WTC11 (cell line): ENCODE data around the gene C13orf46. TPM values are rescaled to one million over a fixed set of nuclear protein-coding genes. Genes with fewer than 3 reads are reported as not detected.

Source experiments
- ATAC-seq: fragments of 200-7000 bp; cut with Tn5 transposase; 2 replicates; pipeline ENCODE4 v1.10.0; 2021; ENCODE audit warnings: mild to moderate bottlenecking, moderate library complexity
- CTCF ChIA-PET: fragments of 300-600 bp; sonication (Branson Sonifier 250); formaldehyde crosslinking; loops from one replicate; lab custom pipeline; 2021; ENCODE audit warnings: antibody characterized with exemption; lab: Charles Lee
- POLR2A ChIA-PET: fragments of 350-600 bp; sonication (Branson Sonifier 250); formaldehyde crosslinking; loops from one replicate; lab custom pipeline; 2021; ENCODE audit warnings: antibody characterized with exemption; lab: Charles Lee
- DNase-seq: peaks from one replicate; pipeline ENCODE4 v3.0.0; 2021; ENCODE audit warnings: low spot score
- H3K27ac Mint-ChIP-seq: 2 replicates; pipeline ENCODE4 v1.8.0; 2021; ENCODE audit warnings: mixed read lengths
- H3K27me3 Mint-ChIP-seq: 2 replicates; pipeline ENCODE4 v1.8.0; 2021; ENCODE audit warnings: low read depth, mild to moderate bottlenecking, moderate library complexity, mixed read lengths
- H3K36me3 Mint-ChIP-seq: 2 replicates; pipeline ENCODE4 v1.8.0; 2021; ENCODE audit warnings: mixed read lengths
- H3K4me1 Mint-ChIP-seq: 2 replicates; pipeline ENCODE4 v1.8.0; 2022; ENCODE audit warnings: mixed read lengths
- H3K4me3 Mint-ChIP-seq: 2 replicates; pipeline ENCODE4 v1.8.0; 2021; ENCODE audit warnings: mild to moderate bottlenecking, moderate library complexity, mixed read lengths
- H3K9me3 Mint-ChIP-seq: 2 replicates; pipeline ENCODE4 v1.8.0; 2021; ENCODE audit warnings: mixed read lengths
- AFF4 ChIP-seq: sonication (generic); formaldehyde crosslinking; IDR thresholded peaks from 2 replicates; pipeline ENCODE4 v1.8.1; 2023; ENCODE audit warnings: mild to moderate bottlenecking, missing genetic modification reagents, borderline replicate concordance
- CBFB ChIP-seq: sonication (generic); formaldehyde crosslinking; IDR thresholded peaks from 2 replicates; pipeline ENCODE4 v1.8.1; 2022; ENCODE audit warnings: mild to moderate bottlenecking, low read depth, missing genetic modification reagents
- CREB1 ChIP-seq: sonication (generic); formaldehyde crosslinking; IDR thresholded peaks from 2 replicates; pipeline ENCODE4 v1.8.0; 2023; ENCODE audit warnings: mild to moderate bottlenecking, missing genetic modification reagents
- ELF4 ChIP-seq: sonication (generic); formaldehyde crosslinking; IDR thresholded peaks from 2 replicates; pipeline ENCODE4 v1.8.1; 2022; ENCODE audit warnings: low read depth, mild to moderate bottlenecking, moderate library complexity, missing genetic modification reagents
- ERG ChIP-seq: fragments of 250-450 bp; sonication (Bioruptor Pico); IDR thresholded peaks from 2 replicates; pipeline ENCODE4 v1.8.0; 2021; ENCODE audit warnings: mild to moderate bottlenecking
- FOXK1 ChIP-seq: sonication (generic); formaldehyde crosslinking; IDR thresholded peaks from 2 replicates; pipeline ENCODE4 v1.8.0; 2022; ENCODE audit warnings: mild to moderate bottlenecking, moderate library complexity, missing genetic modification reagents
- FOXP1 ChIP-seq: sonication (generic); formaldehyde crosslinking; IDR thresholded peaks from 2 replicates; pipeline ENCODE4 v1.8.0; 2022; ENCODE audit warnings: missing genetic modification reagents, mild to moderate bottlenecking, moderate library complexity, borderline replicate concordance
- GTF2I ChIP-seq: fragments of 250-450 bp; sonication (Bioruptor Pico); conservative IDR thresholded peaks from 2 replicates; pipeline ENCODE4 v1.4.0; 2021; ENCODE audit warnings: mild to moderate bottlenecking
- IRF2 ChIP-seq: sonication (generic); formaldehyde crosslinking; IDR thresholded peaks from 2 replicates; pipeline ENCODE4 v1.8.0; 2022; ENCODE audit warnings: low read depth, missing genetic modification reagents, borderline replicate concordance
- KAT7 ChIP-seq: sonication (generic); formaldehyde crosslinking; IDR thresholded peaks from 2 replicates; pipeline ENCODE4 v1.8.1; 2023; ENCODE audit warnings: missing genetic modification reagents, mild to moderate bottlenecking, borderline replicate concordance
- MAX ChIP-seq: sonication (generic); formaldehyde crosslinking; IDR thresholded peaks from 2 replicates; pipeline ENCODE4 v1.8.0; 2022; ENCODE audit warnings: mild to moderate bottlenecking, missing genetic modification reagents
- MYBL2 ChIP-seq: sonication (generic); formaldehyde crosslinking; IDR thresholded peaks from 2 replicates; pipeline ENCODE4 v1.8.1; 2023; ENCODE audit warnings: mild to moderate bottlenecking, moderate library complexity, missing genetic modification reagents
- NFATC4 ChIP-seq: fragments of 250-450 bp; sonication (Bioruptor Pico); IDR thresholded peaks from 2 replicates; pipeline ENCODE4 v1.9.0; 2021; ENCODE audit warnings: mild to moderate bottlenecking
- OVOL2 ChIP-seq: fragments of 250-450 bp; sonication (Bioruptor Pico); IDR thresholded peaks from 2 replicates; pipeline ENCODE4 v1.9.0; 2021; ENCODE audit warnings: mild to moderate bottlenecking, borderline replicate concordance
- PRRX2 ChIP-seq: fragments of 250-450 bp; sonication (Bioruptor Pico); IDR thresholded peaks from 2 replicates; pipeline ENCODE4 v1.8.0; 2021; ENCODE audit warnings: mild to moderate bottlenecking
- SMAD3 ChIP-seq: sonication (generic); formaldehyde crosslinking; IDR thresholded peaks from 2 replicates; pipeline ENCODE4 v1.8.0; 2022; ENCODE audit warnings: missing genetic modification reagents, mild to moderate bottlenecking, borderline replicate concordance
- SP1 ChIP-seq: sonication (generic); formaldehyde crosslinking; conservative IDR thresholded peaks from 2 replicates; pipeline ENCODE4 v1.8.1; 2022; ENCODE audit warnings: missing genetic modification reagents
- STAT6 ChIP-seq: sonication (generic); formaldehyde crosslinking; conservative IDR thresholded peaks from 2 replicates; pipeline ENCODE4 v1.8.1; 2023; ENCODE audit warnings: mild to moderate bottlenecking, low read depth, missing genetic modification reagents, moderate library complexity
- TEAD1 ChIP-seq: sonication (generic); formaldehyde crosslinking; IDR thresholded peaks from 2 replicates; pipeline ENCODE4 v1.8.0; 2022; ENCODE audit warnings: mild to moderate bottlenecking, missing genetic modification reagents
- TP53 ChIP-seq: sonication (generic); formaldehyde crosslinking; IDR thresholded peaks from 2 replicates; pipeline ENCODE4 v1.8.1; 2023; ENCODE audit warnings: mild to moderate bottlenecking, missing genetic modification reagents
- ZMAT4 ChIP-seq: fragments of 250-450 bp; sonication (Bioruptor Pico); IDR thresholded peaks from 2 replicates; pipeline ENCODE4 v1.9.0; 2021; ENCODE audit warnings: mild to moderate bottlenecking
- ZNF121 ChIP-seq: sonication (generic); formaldehyde crosslinking; IDR thresholded peaks from 2 replicates; pipeline ENCODE4 v1.8.0; 2023; ENCODE audit warnings: missing genetic modification reagents
- ZNF138 ChIP-seq: sonication (generic); formaldehyde crosslinking; conservative IDR thresholded peaks from 2 replicates; pipeline ENCODE4 v1.8.1; 2022; ENCODE audit warnings: mild to moderate bottlenecking, moderate library complexity, missing genetic modification reagents
- ZNF263 ChIP-seq: sonication (generic); formaldehyde crosslinking; IDR thresholded peaks from 2 replicates; pipeline ENCODE4 v1.8.1; 2022; ENCODE audit warnings: low read depth, mild to moderate bottlenecking, moderate library complexity, missing genetic modification reagents
- ZNF416 ChIP-seq: fragments of 250-450 bp; sonication (Bioruptor Pico); IDR thresholded peaks from 2 replicates; pipeline ENCODE4 v1.9.0; 2021; ENCODE audit warnings: mild to moderate bottlenecking, inconsistent platforms
- ZNF671 ChIP-seq: fragments of 250-450 bp; sonication (Bioruptor Pico); IDR thresholded peaks from 2 replicates; pipeline ENCODE4 v1.8.0; 2021; ENCODE audit warnings: mild to moderate bottlenecking
- total RNA-seq: library from RNA; stranded (reverse); gene quantifications from 3 replicates; pipeline ENCODE4 v1.2.3, GENCODE V29; 2021

Gene C13orf46
- total RNA-seq, 1 experiment from 2014 or later: 0.50 TPM

GRCh38 chr13:113955235-113955634 lies 18.6 kb downstream of the C13orf46 start:
- CTCF ChIA-PET: no interaction called here
- Mint-ChIP-seq H3K4me3 (no peak overlapping the region), H3K27ac (no peak overlapping the region), H3K36me3 (peaks cover 40% of the 10 kb centered on the region), H3K27me3 (peaks cover 17% of the 10 kb centered on the region), H3K4me1 (no peaks in the 10 kb centered on the region), H3K9me3 (peaks cover 44% of the 10 kb centered on the region)
- ATAC-seq (no peak), DNase-seq (no peak)
- no peak for TF ChIP-seq NFATC4
- no peak for TF ChIP-seq ZNF121 (CRISPR knock-in tag)
- TF ChIP-seq TEAD1 (CRISPR knock-in tag): no peak
- no peak for TF ChIP-seq ELF4 (CRISPR knock-in tag)
- no peak for TF ChIP-seq STAT6
- TF ChIP-seq OVOL2 (CRISPR knock-in tag): no peak
- TF ChIP-seq CBFB (CRISPR knock-in tag): no peak
- TF ChIP-seq MYBL2 (CRISPR knock-in tag): no peak
- TF ChIP-seq SMAD3 (CRISPR knock-in tag): no peak
- no peak for TF ChIP-seq IRF2
- TF ChIP-seq SP1 (CRISPR knock-in tag): no peak
- POLR2A ChIA-PET: no interaction called here

- peaks cover 13% of the 10 kb centered on the region for H3K27me3 Mint-ChIP-seq
- no peak for DNase-seq
- ChIA-PET POLR2A (no interaction called here), CTCF (no interaction called here)
- H3K4me3 Mint-ChIP-seq: no peak overlapping the region
- TF ChIP-seq MAX (no peak), ZNF263 (CRISPR knock-in tag) (peak; percentile 35; the same call in 1 of the 2 replicates)
- TF ChIP-seq, all 79 proteins: peak for 1
- no peak for ATAC-seq
- peaks cover 37% of the 10 kb centered on the region for H3K9me3 Mint-ChIP-seq
- H3K27ac Mint-ChIP-seq: no peak overlapping the region
- H3K4me1 Mint-ChIP-seq: no peaks in the 10 kb centered on the region
- peaks cover 32% of the 10 kb centered on the region for H3K36me3 Mint-ChIP-seq
These were observed 19.6 kb downstream of the C13orf46 start for GRCh38 chr13:113954046-113954835.

- CTCF ChIA-PET: interaction anchor here (0.7 kb wide), 1 partner anchor 99 kb away, joined by 4 read pairs; no protein-coding TSS in a partner anchor
- H3K4me1 Mint-ChIP-seq: no peaks in the 10 kb centered on the region
- H3K27ac Mint-ChIP-seq: no peak overlapping the region
- H3K4me3 Mint-ChIP-seq: no peak overlapping the region
- POLR2A ChIA-PET: no interaction called here
- peaks cover 9% of the 10 kb centered on the region for H3K27me3 Mint-ChIP-seq
- DNase-seq (no peak), ATAC-seq (no peak)
- peaks cover 27% of the 10 kb centered on the region for H3K36me3 Mint-ChIP-seq
- peaks cover 31% of the 10 kb centered on the region for H3K9me3 Mint-ChIP-seq
- no peak for TF ChIP-seq FOXP1 (CRISPR knock-in tag)
- no peak for TF ChIP-seq CBFB (CRISPR knock-in tag)
- TF ChIP-seq ZNF138: no peak
- no peak for TF ChIP-seq ZNF416 (CRISPR knock-in tag)
- no peak for TF ChIP-seq ERG
- no peak for TF ChIP-seq ZNF671 (CRISPR knock-in tag)
- no peak for TF ChIP-seq AFF4 (CRISPR knock-in tag)
- no peak for TF ChIP-seq MAX
- no peak for TF ChIP-seq ZMAT4 (CRISPR knock-in tag)
- no peak for TF ChIP-seq FOXK1 (CRISPR knock-in tag)
- TF ChIP-seq GTF2I: no peak
- TF ChIP-seq PRRX2 (CRISPR knock-in tag): no peak
- TF ChIP-seq TP53 (CRISPR knock-in tag): no peak
- no peak for TF ChIP-seq CREB1 (CRISPR knock-in tag)
- no peak for TF ChIP-seq KAT7 (CRISPR knock-in tag)
These were observed 20.3 kb downstream of the C13orf46 start for GRCh38 chr13:113953561-113953960.
